HG02981 (cell line): ENCODE data around the gene FAM120AOS.

ENCODE experiments used
- ATAC-seq: cut with Tn5 transposase; IDR thresholded peaks from one replicate; pipeline ENCODE4 v1.9.1; 2021; ENCODE audit warnings: mild to moderate bottlenecking, moderate library complexity; ENCODE audit not compliant: unreplicated experiment

Gene FAM120AOS

GRCh38 chr9:93467462-93467861 is 14.1 kb upstream of the FAM120AOS start:
- ATAC-seq: no peak

- ATAC-seq: no peak
Measured at GRCh38 chr9:93467062-93467416, 13.7 kb upstream of the FAM120AOS start.

- no peak for ATAC-seq
Measured at GRCh38 chr9:93466416-93467061, 13.2 kb upstream of the FAM120AOS start.

- ATAC-seq: no peak
Measured at GRCh38 chr9:93465855-93466254, 12.5 kb upstream of the FAM120AOS start.

GRCh38 chr9:93464876-93465275 is 11.5 kb upstream of the FAM120AOS start:
- ATAC-seq: no peak

- ATAC-seq: no peak
Measured at GRCh38 chr9:93464395-93464794, 11.0 kb upstream of the FAM120AOS start.

GRCh38 chr9:93463638-93464248 is 10.4 kb upstream of the FAM120AOS start:
- ATAC-seq: no peak

GRCh38 chr9:93461821-93462220 is 8.4 kb upstream of the FAM120AOS start:
- ATAC-seq: no peak

- no peak for ATAC-seq
Measured at GRCh38 chr9:93461414-93461743, 8.0 kb upstream of the FAM120AOS start.

GRCh38 chr9:93460689-93461413 is 7.5 kb upstream of the FAM120AOS start:
- no peak for ATAC-seq

- ATAC-seq: no peak
Measured at GRCh38 chr9:93459432-93459847, 6.1 kb upstream of the FAM120AOS start.

GRCh38 chr9:93458712-93459111 is 5.3 kb upstream of the FAM120AOS start:
- ATAC-seq: no peak

- no peak for ATAC-seq
Measured at GRCh38 chr9:93457006-93457405, 3.6 kb upstream of the FAM120AOS start.

GRCh38 chr9:93456504-93456903 is 3.1 kb upstream of the FAM120AOS start:
- ATAC-seq: no peak

GRCh38 chr9:93456022-93456421 is 2.6 kb upstream of the FAM120AOS start:
- ATAC-seq: no peak

GRCh38 chr9:93452710-93453046 is 703 bp downstream of the FAM120AOS start:
- ATAC-seq: no peak

- ATAC-seq: peak; percentile 15
Measured at GRCh38 chr9:93451849-93452709, 1.3 kb downstream of the FAM120AOS start.

GRCh38 chr9:93450945-93451815 is 2.2 kb downstream of the FAM120AOS start, which contains the start of gene FAM120A:
Gene FAM120A (plus strand): TSS chr9:93451685. CDS start chr9:93451916, 231 bp downstream.
- peak; percentile 55 for ATAC-seq

GRCh38 chr9:93447655-93448054 is 5.7 kb downstream of the FAM120AOS start:
- ATAC-seq: no peak

GRCh38 chr9:93446073-93446472 is 7.3 kb downstream of the FAM120AOS start:
- ATAC-seq: no peak
